Uterus (tissue), 4 donors: ENCODE data around the gene MCTP1. TPM values are rescaled to one million over a fixed set of nuclear protein-coding genes. Genes with fewer than 3 reads are reported as not detected.

Experiments used
- DNase-seq, 2 donors: peaks; one replicate each; pipeline ENCODE4 v3.0.0-alpha.2; 2019 to 2020
- H3K27ac ChIP-seq, 2 donors: fragments of 200-600 bp; sonication (generic); 1 replicate in 1 of 2; 2 replicates in 1 of 2; pipeline ENCODE4 v1.5.1; 2016 to 2018
- H3K27me3 ChIP-seq, 2 donors: fragments of 200-600 bp; sonication (generic); one replicate each; pipeline ENCODE4 v1.5.1; 2018 to 2019; ENCODE audit warnings: control low read depth in 1 of 2
- H3K36me3 ChIP-seq, 2 donors: fragments of 200-600 bp; sonication (generic); one replicate each; pipeline ENCODE4 v1.5.1; 2019; ENCODE audit warnings: control low read depth in 1 of 2
- H3K4me1 ChIP-seq, 2 donors: fragments of 200-600 bp; sonication (generic); one replicate each; pipeline ENCODE4 v1.5.1; 2018 to 2019; ENCODE audit warnings: control low read depth in 1 of 2
- H3K4me3 ChIP-seq, 2 donors: fragments of 200-600 bp; sonication (generic); 1 replicate in 1 of 2; 2 replicates in 1 of 2; pipeline ENCODE4 v1.5.1; 2018 to 2019; ENCODE audit warnings: mild to moderate bottlenecking in 1 of 2
- H3K9me3 ChIP-seq, 2 donors: fragments of 200-600 bp; sonication (generic); one replicate each; pipeline ENCODE4 v1.5.1; 2019; ENCODE audit warnings: control low read depth in 1 of 2
- CTCF ChIP-seq, 4 experiments: fragments of 200-600 bp in 2 of 4; fragments of 450-650 bp in 2 of 4; sonication (generic) in 2 of 4; IDR thresholded peaks; one replicate each; pipeline ENCODE4 v1.5.1; 2016 to 2019; ENCODE audit warnings: antibody characterized with exemption in 4 of 4, mild to moderate bottlenecking in 2 of 4, moderate library complexity in 1 of 4
- POLR2A ChIP-seq, 2 donors: fragments of 450-650 bp; IDR thresholded peaks; one replicate each; pipeline ENCODE4 v1.6.1; 2016; ENCODE audit warnings: antibody characterized with exemption in 2 of 2, mild to moderate bottlenecking in 1 of 2, moderate library complexity in 1 of 2
- intact Hi-C: fragments of 100-400 bp; cut with DNase I; formaldehyde crosslinking; loops from one replicate; pipeline ENCODE4 v1.15.1; 2023; ENCODE audit warnings: low total_unique reads
- total RNA-seq, 4 donors: library from RNA; depleted of rRNA in 3 of 4; stranded (reverse); fragments of >200 nt in 3 of 4; gene quantifications; one replicate each; pipeline versions ENCODE4 v1.1.0 to v1.2.4, GENCODE V29; 2014 to 2023
- donor health status: DM: yes; HTN: yes; CAD: no.

The MCTP1 gene
- total RNA-seq, 4 donors from 2014 or later = 25.3 to 114 (median 27.6) TPM

- Histone ChIP-seq H3K27ac (no peak overlapping the region), H3K36me3 (no peaks in the 10 kb centered on the region), H3K9me3 (no peaks in the 10 kb centered on the region), H3K4me3 (no peak overlapping the region), H3K27me3 (no peaks in the 10 kb centered on the region), H3K4me1 (no peaks in the 10 kb centered on the region)
- no peak for TF ChIP-seq CTCF (IDR thresholded peaks at IDR 0.05)
- no peak for TF ChIP-seq POLR2A (IDR thresholded peaks at IDR 0.05)
- DNase-seq = no peak
- intact Hi-C loops = no loop called here
These were observed 184.3 kb downstream of the MCTP1 start for GRCh38 chr5:95100551-95100950.

GRCh38 chr5:95098012-95098411, 186.9 kb downstream of the MCTP1 start:
- Histone ChIP-seq H3K9me3 (no peaks in the 10 kb centered on the region), H3K27ac (no peak overlapping the region), H3K27me3 (no peaks in the 10 kb centered on the region), H3K36me3 (no peaks in the 10 kb centered on the region), H3K4me3 (no peak overlapping the region), H3K4me1 (no peaks in the 10 kb centered on the region)
- no peak for DNase-seq
- intact Hi-C loops = no loop called here
- TF ChIP-seq CTCF (IDR thresholded peaks at IDR 0.05) = no peak
- TF ChIP-seq POLR2A (IDR thresholded peaks at IDR 0.05) = no peak

- no peak overlapping the region for H3K27ac ChIP-seq
- DNase-seq = no peak
- no peaks in the 10 kb centered on the region for H3K36me3 ChIP-seq
- H3K4me1 ChIP-seq = no peaks in the 10 kb centered on the region
- TF ChIP-seq CTCF (IDR thresholded peaks at IDR 0.05) (no peak), POLR2A (IDR thresholded peaks at IDR 0.05) (no peak)
- intact Hi-C loops = no loop called here
- H3K27me3 ChIP-seq = no peaks in the 10 kb centered on the region
- no peaks in the 10 kb centered on the region for H3K9me3 ChIP-seq
- H3K4me3 ChIP-seq = no peak overlapping the region
These were observed 191.7 kb downstream of the MCTP1 start for GRCh38 chr5:95093211-95093610.

- no peak for DNase-seq
- no peaks in the 10 kb centered on the region for H3K4me1 ChIP-seq
- no peaks in the 10 kb centered on the region for H3K36me3 ChIP-seq
- H3K27me3 ChIP-seq = no peaks in the 10 kb centered on the region
- no peaks in the 10 kb centered on the region for H3K9me3 ChIP-seq
- H3K27ac ChIP-seq = no peak overlapping the region
- H3K4me3 ChIP-seq = no peak overlapping the region
- TF ChIP-seq CTCF (IDR thresholded peaks at IDR 0.05) = no peak
- TF ChIP-seq POLR2A (IDR thresholded peaks at IDR 0.05) = no peak
- intact Hi-C loops = no loop called here
These were observed 194.1 kb downstream of the MCTP1 start for GRCh38 chr5:95090774-95091173.

GRCh38 chr5:95087816-95088317, 197.0 kb downstream of the MCTP1 start:
- no peak for TF ChIP-seq POLR2A (IDR thresholded peaks at IDR 0.05)
- no peak for TF ChIP-seq CTCF (IDR thresholded peaks at IDR 0.05)

More at GRCh38 chr5:95087816-95088317, 197.0 kb downstream of the MCTP1 start:
- no peak overlapping the region for H3K27ac ChIP-seq
- intact Hi-C loops = no loop called here
- no peaks in the 10 kb centered on the region for H3K27me3 ChIP-seq
- no peak overlapping the region for H3K4me3 ChIP-seq
- H3K36me3 ChIP-seq = no peaks in the 10 kb centered on the region
- H3K9me3 ChIP-seq = no peaks in the 10 kb centered on the region
- DNase-seq = no peak
- H3K4me1 ChIP-seq = no peaks in the 10 kb centered on the region
